HFFc6 (cell line): Measurements from ENCODE around the gene STARD4. TPM values are rescaled to one million over a fixed set of nuclear protein-coding genes. Genes with fewer than 3 reads are reported as not detected.

Experiments
- DNase-seq: peaks from one replicate; pipeline ENCODE4 v3.0.0-alpha.2; 2018
- H3K27ac Mint-ChIP-seq: 2 replicates; pipeline ENCODE4 v1.8.0; 2020; ENCODE audit warnings: mild to moderate bottlenecking, mixed read lengths
- H3K27me3 Mint-ChIP-seq: 2 replicates; pipeline ENCODE4 v1.8.0; 2021; ENCODE audit warnings: mild to moderate bottlenecking, moderate library complexity, mixed read lengths; ENCODE audit not compliant: insufficient read depth
- H3K36me3 Mint-ChIP-seq: 2 replicates; pipeline ENCODE4 v1.8.0; 2021; ENCODE audit warnings: low read depth, mixed read lengths
- H3K4me1 Mint-ChIP-seq: 2 replicates; pipeline ENCODE4 v1.8.0; 2020; ENCODE audit warnings: low read depth, mixed read lengths
- H3K4me3 Mint-ChIP-seq: 2 replicates; pipeline ENCODE4 v1.8.0; 2020; ENCODE audit warnings: mild to moderate bottlenecking, moderate library complexity, mixed read lengths
- H3K9me3 Mint-ChIP-seq: 2 replicates; pipeline ENCODE4 v1.8.0; 2020; ENCODE audit warnings: mild to moderate bottlenecking, mixed read lengths
- CTCF ChIP-seq: fragments of 200-600 bp; sonication (generic); IDR thresholded peaks from 2 replicates; pipeline ENCODE4 v1.5.0; 2021; ENCODE audit warnings: antibody characterized with exemption, mild to moderate bottlenecking
- total RNA-seq, 6 experiments: library from RNA; stranded (reverse); fragmentation: NEBNext Ultra II Directional; extraction: Animal tissue kit (Norgen Biotek cat#: 25700); gene quantifications; 2 replicates in 1 of 6; 3 replicates in 5 of 6; pipeline ENCODE4 v1.2.3, GENCODE V29; 2021

STARD4 gene
- total RNA-seq, 6 experiments from 2014 or later: 18.0 to 26.4 (median 24.4) TPM

GRCh38 chr5:111488353-111488752 is 24.0 kb downstream of the STARD4 start:
- DNase-seq: no peak
- Mint-ChIP-seq H3K4me1 (peaks cover 17% of the 10 kb centered on the region), H3K27ac (no peak overlapping the region), H3K4me3 (no peak overlapping the region), H3K36me3 (peaks cover under 1% of the 10 kb centered on the region; the same call in 1 of the 2 replicates), H3K27me3 (no peaks in the 10 kb centered on the region; the same call in 1 of the 2 replicates), H3K9me3 (no peaks in the 10 kb centered on the region)
- TF ChIP-seq CTCF: no peak

DNA sequence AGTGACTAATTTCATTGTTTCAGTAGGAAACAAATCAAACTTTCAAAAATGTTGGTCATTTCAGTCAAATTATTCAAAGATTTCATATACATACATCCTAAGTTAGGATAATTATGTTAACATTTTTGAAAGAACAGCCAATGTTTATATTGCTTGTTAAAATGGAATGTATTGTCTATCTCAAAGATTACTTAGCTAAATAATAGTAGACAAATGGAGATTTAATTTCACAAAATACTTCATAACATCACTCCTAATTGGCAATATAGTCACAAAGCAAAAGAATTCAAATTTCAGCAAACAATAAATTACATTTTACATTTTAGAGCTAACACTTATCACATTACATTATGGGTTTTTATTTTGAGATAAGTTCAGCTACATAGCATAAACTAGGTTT is 25.4 kb downstream of the STARD4 start:
- TF ChIP-seq CTCF: no peak
- peaks cover 17% of the 10 kb centered on the region for H3K4me1 Mint-ChIP-seq
- no peak for DNase-seq

DNA sequence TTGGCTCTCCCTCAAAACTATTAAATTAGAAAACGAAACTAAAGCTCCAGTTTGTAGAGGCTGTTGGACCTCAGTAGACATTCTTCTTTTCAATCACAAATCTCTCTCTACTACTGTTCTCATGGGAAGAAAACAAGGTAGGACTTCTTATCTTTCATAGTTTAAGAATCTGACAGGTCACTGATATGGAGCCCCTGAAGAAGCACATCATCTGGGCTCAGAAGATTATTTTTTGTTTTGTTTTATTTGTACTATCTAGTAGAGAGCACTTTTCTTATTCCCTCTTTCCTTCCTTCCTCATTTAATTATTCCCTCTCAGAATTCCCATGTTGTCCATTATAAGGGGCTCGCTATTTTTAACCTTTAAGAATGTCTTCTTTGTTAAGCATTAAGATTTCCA is 26.3 kb downstream of the STARD4 start:
- TF ChIP-seq CTCF: no peak
- Mint-ChIP-seq H3K9me3 (no peaks in the 10 kb centered on the region), H3K36me3 (no peaks in the 10 kb centered on the region), H3K4me3 (peak overlapping the region; percentile 78), H3K4me1 (peaks cover 17% of the 10 kb centered on the region), H3K27ac (peak overlapping the region; percentile 60), H3K27me3 (no peaks in the 10 kb centered on the region; the same call in 1 of the 2 replicates)
- no peak for DNase-seq

More for the DNA sequence above, 25.4 kb downstream of the STARD4 start:
- H3K27me3 Mint-ChIP-seq: no peaks in the 10 kb centered on the region; the same call in 1 of the 2 replicates
- no peaks in the 10 kb centered on the region for H3K9me3 Mint-ChIP-seq
- peak overlapping the region; percentile 60; the same call in 1 of the 2 replicates for H3K27ac Mint-ChIP-seq
- H3K36me3 Mint-ChIP-seq: no peaks in the 10 kb centered on the region
- H3K4me3 Mint-ChIP-seq: no peak overlapping the region; the same call in 1 of the 2 replicates

GRCh38 chr5:111480346-111480745 is 32.0 kb downstream of the STARD4 start:
- no peak overlapping the region for H3K4me3 Mint-ChIP-seq
- H3K27me3 Mint-ChIP-seq: peaks cover 2% of the 10 kb centered on the region; the same call in 1 of the 2 replicates
- H3K27ac Mint-ChIP-seq: no peak overlapping the region
- H3K36me3 Mint-ChIP-seq: no peaks in the 10 kb centered on the region
- TF ChIP-seq CTCF: no peak
- H3K9me3 Mint-ChIP-seq: no peaks in the 10 kb centered on the region
- no peak for DNase-seq
- no peaks in the 10 kb centered on the region for H3K4me1 Mint-ChIP-seq

DNA sequence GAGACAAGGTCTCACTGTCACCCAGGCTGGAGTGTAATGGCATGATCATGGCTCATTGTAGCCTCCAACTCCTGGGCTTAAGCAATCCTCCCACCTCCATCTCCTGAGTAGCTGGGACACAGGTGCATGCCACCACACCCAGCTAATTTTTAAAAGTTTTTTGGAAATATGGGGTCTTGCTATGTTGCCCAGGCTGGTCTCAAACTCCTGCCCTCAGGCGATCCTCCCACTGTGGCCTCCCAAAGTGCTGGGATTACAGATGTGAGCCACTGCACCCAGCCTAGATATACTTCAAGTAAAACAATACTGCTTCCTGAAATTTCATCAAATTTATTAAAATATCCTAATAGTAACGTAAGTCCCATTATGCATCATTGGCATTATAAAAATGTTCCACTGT is 33.4 kb downstream of the STARD4 start:
- H3K4me3 Mint-ChIP-seq: no peak overlapping the region
- H3K9me3 Mint-ChIP-seq: no peaks in the 10 kb centered on the region

More for the DNA sequence above, 33.4 kb downstream of the STARD4 start:
- DNase-seq: no peak
- Mint-ChIP-seq H3K27ac (no peak overlapping the region), H3K27me3 (peaks cover 2% of the 10 kb centered on the region; the same call in 1 of the 2 replicates), H3K4me1 (no peaks in the 10 kb centered on the region), H3K36me3 (no peaks in the 10 kb centered on the region)
- no peak for TF ChIP-seq CTCF
